Subcutaneous adipose tissue (tissue), 4 donors: ENCODE measurements around the gene AK8. TPM values are rescaled to one million over a fixed set of nuclear protein-coding genes. Genes with fewer than 3 reads are reported as not detected.

Experiments used
- total RNA-seq, 4 donors: library from RNA; depleted of rRNA; stranded (reverse); fragments of >200 nt; gene quantifications; one replicate each; pipeline ENCODE4 v1.1.0, GENCODE V29; 2016
- TF ChIP-seq, protein P1 (sequence below): fragments of 450-650 bp; IDR thresholded peaks from one replicate; pipeline ENCODE4 v1.5.1; 2016; ENCODE audit warnings: low read depth, mild to moderate bottlenecking, control low read depth, antibody characterized with exemption, moderate library complexity

AK8 gene
- total RNA-seq, 4 donors from 2014 or later = 0.68 to 1.3 (median 1.1) TPM

DNA sequence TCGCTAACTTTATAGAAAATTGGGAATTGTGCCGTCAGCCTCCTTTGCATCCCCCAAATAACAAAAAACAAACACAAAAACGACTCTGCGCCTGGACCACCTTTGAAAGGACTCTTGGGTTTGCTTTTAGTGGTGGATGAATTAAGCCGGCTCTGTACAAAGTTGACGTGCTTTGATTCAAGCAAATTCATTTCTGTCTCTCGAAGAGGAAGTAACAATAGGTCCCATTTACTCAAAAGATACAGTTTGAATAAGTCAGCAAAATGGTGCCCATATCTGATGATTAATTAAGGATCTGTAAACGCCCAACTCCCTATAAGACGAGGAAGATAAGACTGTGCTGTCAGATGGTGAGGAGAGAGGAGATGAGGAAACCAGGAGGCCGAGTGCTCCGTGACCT is 67.8 kb downstream of the AK8 start:
- TF ChIP-seq, protein P1, sequence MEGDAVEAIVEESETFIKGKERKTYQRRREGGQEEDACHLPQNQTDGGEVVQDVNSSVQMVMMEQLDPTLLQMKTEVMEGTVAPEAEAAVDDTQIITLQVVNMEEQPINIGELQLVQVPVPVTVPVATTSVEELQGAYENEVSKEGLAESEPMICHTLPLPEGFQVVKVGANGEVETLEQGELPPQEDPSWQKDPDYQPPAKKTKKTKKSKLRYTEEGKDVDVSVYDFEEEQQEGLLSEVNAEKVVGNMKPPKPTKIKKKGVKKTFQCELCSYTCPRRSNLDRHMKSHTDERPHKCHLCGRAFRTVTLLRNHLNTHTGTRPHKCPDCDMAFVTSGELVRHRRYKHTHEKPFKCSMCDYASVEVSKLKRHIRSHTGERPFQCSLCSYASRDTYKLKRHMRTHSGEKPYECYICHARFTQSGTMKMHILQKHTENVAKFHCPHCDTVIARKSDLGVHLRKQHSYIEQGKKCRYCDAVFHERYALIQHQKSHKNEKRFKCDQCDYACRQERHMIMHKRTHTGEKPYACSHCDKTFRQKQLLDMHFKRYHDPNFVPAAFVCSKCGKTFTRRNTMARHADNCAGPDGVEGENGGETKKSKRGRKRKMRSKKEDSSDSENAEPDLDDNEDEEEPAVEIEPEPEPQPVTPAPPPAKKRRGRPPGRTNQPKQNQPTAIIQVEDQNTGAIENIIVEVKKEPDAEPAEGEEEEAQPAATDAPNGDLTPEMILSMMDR = no peak

DNA sequence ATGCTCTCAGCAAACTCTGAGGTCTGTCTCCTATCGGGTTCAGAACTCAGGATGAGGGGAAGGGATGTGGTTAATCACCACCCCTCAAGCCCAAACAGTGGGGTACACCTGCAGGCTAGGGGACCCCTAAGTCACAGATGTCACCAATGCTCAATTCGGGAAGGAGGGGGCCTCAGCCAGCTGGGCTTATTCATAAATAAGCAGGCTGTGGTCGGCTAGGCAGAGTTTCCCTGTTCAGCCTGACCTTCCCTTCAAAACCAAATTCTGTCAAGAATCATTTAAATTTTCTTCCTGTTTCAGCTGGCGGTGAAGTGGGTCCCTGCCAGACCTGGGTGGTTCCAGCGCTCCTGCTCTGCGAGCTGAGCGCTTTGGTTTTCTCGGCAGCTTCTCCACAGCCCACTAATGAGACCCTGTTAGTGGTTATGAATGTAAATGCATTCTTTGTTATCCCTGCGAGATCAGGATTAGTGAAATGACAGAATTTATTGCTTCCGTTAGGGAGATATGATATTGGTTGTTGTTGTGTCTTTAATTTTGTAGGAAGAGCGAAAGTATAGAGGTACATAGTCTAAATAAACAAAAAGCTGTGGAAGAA is 68.3 kb downstream of the AK8 start:
- TF ChIP-seq, protein P1 = no peak

GRCh38 chr9:132808645-132809044 is 69.4 kb downstream of the AK8 start:
- TF ChIP-seq, protein P1 = no peak

- TF ChIP-seq, protein P1 = no peak
These were observed 71.2 kb downstream of the AK8 start for GRCh38 chr9:132806723-132807421.

- TF ChIP-seq, protein P1 = no peak
These were observed 71.8 kb downstream of the AK8 start for GRCh38 chr9:132806306-132806705.

GRCh38 chr9:132804576-132805295 is 73.3 kb downstream of the AK8 start:
- TF ChIP-seq, protein P1 = no peak

DNA sequence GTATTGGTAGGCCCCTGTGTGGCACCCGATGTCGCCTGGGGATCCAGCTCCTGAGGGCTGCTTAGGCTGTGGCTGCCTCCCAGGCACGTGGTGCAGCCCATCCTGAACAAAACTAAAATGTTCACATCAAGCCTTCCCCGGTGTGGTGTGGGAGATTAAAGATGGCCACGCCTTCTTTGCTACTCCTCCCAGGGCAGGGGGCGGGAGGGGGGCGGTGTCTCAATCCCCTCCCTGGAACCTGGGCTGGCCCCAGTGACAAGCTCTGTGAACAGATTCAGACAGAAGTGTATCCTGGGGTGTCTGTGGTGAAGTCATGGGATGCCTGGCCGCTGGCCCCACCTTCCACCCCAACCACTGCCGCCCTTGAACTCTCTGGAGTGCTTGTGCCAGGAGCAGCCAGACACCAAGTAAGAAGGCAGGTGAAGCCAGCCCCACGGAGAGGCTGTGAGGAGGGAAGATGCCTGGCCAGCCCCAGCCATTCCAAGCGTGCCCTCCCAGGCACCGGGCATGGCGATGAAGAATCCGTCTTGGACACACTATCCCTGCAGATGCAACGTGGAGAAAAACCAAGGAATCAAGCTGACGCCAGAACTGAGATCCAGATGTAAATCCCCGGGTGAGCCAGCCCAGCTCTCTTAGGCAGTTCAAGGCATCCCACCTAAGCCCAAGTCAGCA is 75.8 kb downstream of the AK8 start:
- TF ChIP-seq, protein P1 = no peak
